HepG2 (cell line): ENCODE data around the gene NCAPG. TPM values are rescaled to one million over a fixed set of nuclear protein-coding genes. Genes with fewer than 3 reads are reported as not detected.

Experiments
- ATAC-seq: fragments of 200-7000 bp; cut with Tn5 transposase; 3 replicates; pipeline ENCODE4 v1.9.1; 2020; ENCODE audit warnings: mild to moderate bottlenecking, moderate library complexity
- BruUV-seq: library from RNA; stranded (reverse); fragments of 400-500 nt; replicated peaks from 2 replicates; lab custom pipeline; 2021; lab: Mats Ljungman, UMichigan
- CTCF ChIA-PET: fragments of 300-600 bp; formaldehyde crosslinking; extraction: SDS; loops from one replicate; lab custom pipeline; 2021; ENCODE audit warnings: low total read pairs, inconsistent platforms, low intra/inter-chr PET ratio; lab: Yijun Ruan, JAX
- POLR2A ChIA-PET: fragments of 350-600 bp; sonication (Branson Sonifier 250); formaldehyde crosslinking; loops from one replicate; lab custom pipeline; 2020; ENCODE audit warnings: antibody characterized with exemption, inconsistent platforms; lab: Yijun Ruan, JAX
- DNase-seq: peaks from one replicate; pipeline ENCODE4 v3.0.0-alpha.2; 2015; ENCODE audit warnings: low spot score
- FAIRE-seq: peaks from 3 replicates; lab custom pipeline; 2011; peaks lifted over from hg19 to GRCh38; lab: Jason Lieb, UNC
- H2AFZ ChIP-seq: one replicate; pipeline ENCODE4 v1.6.1; 2011; ENCODE audit warnings: low read length, inconsistent platforms
- H3K27ac ChIP-seq: fragments of 300-600 bp; 3 replicates; pipeline ENCODE4 v1.8.0; 2011; ENCODE audit warnings: mixed run types, mild to moderate bottlenecking, mixed read lengths, low read length, inconsistent platforms; ENCODE audit not compliant: insufficient read depth; ENCODE audit errors: extremely low read length
- H3K27me3 ChIP-seq, 2 experiments: fragments of 200-600 bp in 1 of 2; 2 replicates in 1 of 2; 3 replicates in 1 of 2; pipeline versions ENCODE4 v1.6.0 to v1.8.0; 2011; ENCODE audit warnings: low read length in 2 of 2, mild to moderate bottlenecking in 2 of 2, moderate library complexity in 2 of 2, inconsistent platforms in 1 of 2; ENCODE audit not compliant: insufficient read depth in 2 of 2, control insufficient read depth in 1 of 2
- H3K36me3 ChIP-seq, 2 experiments: fragments of 200-600 bp in 1 of 2; replicated peaks in 1 of 2; 2 replicates in 1 of 2; 3 replicates in 1 of 2; pipeline versions ENCODE4 v1.5.1 to v1.8.0; 2011; ENCODE audit warnings: low read length in 2 of 2, inconsistent platforms in 1 of 2; ENCODE audit not compliant: insufficient read depth in 2 of 2, control insufficient read depth in 1 of 2
- H3K4me1 ChIP-seq: 2 replicates; pipeline ENCODE4 v1.5.1; 2012; ENCODE audit warnings: low read length, inconsistent platforms; ENCODE audit not compliant: insufficient read depth
- H3K4me2 ChIP-seq: 2 replicates; pipeline ENCODE4 v1.6.0; 2011; ENCODE audit warnings: low read depth, low read length, inconsistent platforms
- H3K4me3 ChIP-seq, 3 experiments: fragments of 200-600 bp in 1 of 3; sonication (generic), shearing (Covaris generic) in 1 of 3; replicated peaks in 1 of 3; 2 replicates each; pipeline ENCODE4 v1.5.1; 2011 to 2016; ENCODE audit warnings: low read length in 3 of 3, inconsistent platforms in 2 of 3, low read depth in 2 of 3, mild to moderate bottlenecking in 2 of 3, control low read depth in 1 of 3, mixed read lengths in 1 of 3; ENCODE audit not compliant: insufficient read depth in 1 of 3
- H3K79me2 ChIP-seq: one replicate; pipeline ENCODE4 v1.6.1; 2011; ENCODE audit warnings: low read length, inconsistent platforms; ENCODE audit not compliant: insufficient read depth
- H3K9ac ChIP-seq: 2 replicates; pipeline ENCODE4 v1.6.0; 2011; ENCODE audit warnings: mild to moderate bottlenecking, low read depth, low read length, inconsistent platforms; ENCODE audit not compliant: insufficient read depth
- H3K9me3 ChIP-seq: 2 replicates; pipeline ENCODE4 v1.5.1; 2012; ENCODE audit warnings: mild to moderate bottlenecking, low read length
- H4K20me1 ChIP-seq: 2 replicates; pipeline ENCODE4 v1.6.0; 2011; ENCODE audit warnings: inconsistent platforms, mild to moderate bottlenecking, low read length, moderate library complexity; ENCODE audit not compliant: insufficient read depth
- CREBL2 ChIP-seq: sonication (generic); formaldehyde crosslinking; IDR thresholded peaks from 2 replicates; pipeline ENCODE4 v1.8.1; 2023; ENCODE audit warnings: missing genetic modification reagents, mild to moderate bottlenecking, borderline replicate concordance
- DR1 ChIP-seq: sonication (generic); formaldehyde crosslinking; IDR thresholded peaks from 2 replicates; pipeline ENCODE4 v1.8.0; 2021; ENCODE audit warnings: mild to moderate bottlenecking, missing genetic modification reagents, inconsistent platforms
- GLMP ChIP-seq: sonication (generic); formaldehyde crosslinking; IDR thresholded peaks from 2 replicates; pipeline ENCODE4 v1.9.0; 2021; ENCODE audit warnings: missing genetic modification reagents, mild to moderate bottlenecking, borderline replicate concordance
- KDM2A ChIP-seq: sonication (generic); formaldehyde crosslinking; IDR thresholded peaks from 2 replicates; pipeline ENCODE4 v1.4.0; 2020; ENCODE audit warnings: low read depth, missing genetic modification reagents, borderline replicate concordance
- MAFF ChIP-seq: IDR thresholded peaks from 2 replicates; pipeline ENCODE4 v1.6.1; 2011; ENCODE audit warnings: low read depth, low read length, improper control_type of control experiment
- NFAT5 ChIP-seq: sonication (generic); formaldehyde crosslinking; IDR thresholded peaks from 2 replicates; pipeline ENCODE4 v1.4.0; 2020; ENCODE audit warnings: missing genetic modification reagents
- PHF20 ChIP-seq: sonication (generic); formaldehyde crosslinking; IDR thresholded peaks from 2 replicates; pipeline ENCODE4 v1.5.0; 2020; ENCODE audit warnings: mild to moderate bottlenecking, missing genetic modification reagents
- ZBTB46 ChIP-seq: sonication (generic); formaldehyde crosslinking; IDR thresholded peaks from 2 replicates; pipeline ENCODE4 v1.4.0; 2020; ENCODE audit warnings: mild to moderate bottlenecking, missing genetic modification reagents, borderline replicate concordance
- ZNF121 ChIP-seq: sonication (generic); formaldehyde crosslinking; IDR thresholded peaks from 2 replicates; pipeline ENCODE4 v1.5.0; 2020; ENCODE audit warnings: mild to moderate bottlenecking, missing genetic modification reagents
- ZNF281 ChIP-seq: sonication (generic); formaldehyde crosslinking; IDR thresholded peaks from 2 replicates; pipeline ENCODE4 v1.4.0; 2020; ENCODE audit warnings: missing genetic modification reagents, borderline replicate concordance
- ZNF703 ChIP-seq: sonication (generic); formaldehyde crosslinking; IDR thresholded peaks from 2 replicates; pipeline ENCODE4 v1.5.1; 2020; ENCODE audit warnings: missing genetic modification reagents, mild to moderate bottlenecking, moderate library complexity, borderline replicate concordance
- ZNF746 ChIP-seq: sonication (generic); formaldehyde crosslinking; IDR thresholded peaks from 2 replicates; pipeline ENCODE4 v1.8.0; 2022; ENCODE audit warnings: mild to moderate bottlenecking, missing genetic modification reagents
- in situ Hi-C: cut with HindIII; loops from 2 replicates; pipeline ENCODE4 v1.10.0; 2017; ENCODE audit warnings: low pct_unique_long_range_greater_than_20kb; ENCODE audit not compliant: extremely low pct_ligation_motif_present
- intact Hi-C: fragments of 100-400 bp; cut with micrococcal nuclease; formaldehyde crosslinking; loops from one replicate; pipeline ENCODE4 v1.10.0; 2022; ENCODE audit not compliant: unreplicated experiment
- polyA plus RNA-seq, 8 experiments: library from polyadenylated mRNA; depleted of rRNA in 3 of 8; stranded (reverse) in 7 of 8; unstranded in 1 of 8; fragments of >200 nt; fragmentation: Illumina TruSeq in 4 of 8; extraction: Trizol in 4 of 8; gene quantifications; 2 replicates each; pipeline versions ENCODE4 v1.2.1 to v1.2.3, GENCODE V29; 2011 to 2016; ENCODE audit warnings: low read depth in 4 of 8, missing spikeins in 1 of 8, mixed read lengths in 1 of 8; ENCODE audit not compliant: insufficient read depth in 1 of 8
- total RNA-seq, 5 experiments: library from RNA; depleted of rRNA; stranded (reverse); fragments of >200 nt; fragmentation: Illumina TruSeq; extraction: Trizol; gene quantifications; 2 replicates each; pipeline ENCODE4 v1.2.3, GENCODE V29; 2016; ENCODE audit warnings: low read depth in 1 of 5

Gene NCAPG
- total and polyA plus RNA-seq, 2 of the 13 experiments (the other 11 are each of a cell fraction or from before 2014, with no cell fraction given) = 14.8 to 61.9 TPM

GRCh38 chr4:17787315-17787714, 23.5 kb upstream of the NCAPG start (continued):
- TF ChIP-seq GLMP (CRISPR knock-in tag) = no peak
- TF ChIP-seq, all 625 proteins: peak for 0

- Histone ChIP-seq H3K27ac (no peak overlapping the region), H3K4me2 (no peak overlapping the region), H3K4me1 (peaks cover 10% of the 10 kb centered on the region), H3K9ac (no peak overlapping the region), H3K36me3 (no peaks in the 10 kb centered on the region), H4K20me1 (no peaks in the 10 kb centered on the region), H3K4me3 (no peak overlapping the region), H3K9me3 (no peaks in the 10 kb centered on the region), H3K79me2 (no peaks in the 10 kb centered on the region), H2AFZ (no peak overlapping the region), H3K27me3 (no peaks in the 10 kb centered on the region)
- FAIRE-seq = no peak
- no TSS peak for BruUV-seq
- in situ Hi-C loops (no loop called here), intact Hi-C loops (no loop called here)
- DNase-seq = no peak
- POLR2A ChIA-PET = no interaction called here
- CTCF ChIA-PET = no interaction called here
- no peak for ATAC-seq
- TF ChIP-seq ZNF281 (CRISPR knock-in tag) = no peak
- no peak for TF ChIP-seq PHF20 (CRISPR knock-in tag)
- TF ChIP-seq CREBL2 (CRISPR knock-in tag) = no peak
- no peak for TF ChIP-seq ZNF121
- no peak for TF ChIP-seq ZNF746 (CRISPR knock-in tag)
- no peak for TF ChIP-seq MAFF
- TF ChIP-seq DR1 = no peak
- TF ChIP-seq NFAT5 (CRISPR knock-in tag) = no peak
- no peak for TF ChIP-seq ZBTB46 (CRISPR knock-in tag)
- TF ChIP-seq ZNF703 (CRISPR knock-in tag) = no peak
- no peak for TF ChIP-seq KDM2A
Measured at GRCh38 chr4:17788956-17789355, 21.8 kb upstream of the NCAPG start.
